Panc1 (cell line): ENCODE measurements around the gene ENTREP3.

ENCODE experiments used
- TF ChIP-seq, protein P1 (sequence below), 2 experiments: IDR thresholded peaks; 2 replicates each; pipeline ENCODE4 v1.6.1; 2011 to 2012; ENCODE audit warnings: low read depth in 2 of 2, control low read depth in 1 of 2, low read length in 1 of 2, mild to moderate bottlenecking in 1 of 2, moderate library complexity in 1 of 2; ENCODE audit not compliant: insufficient read depth in 1 of 2
- TF ChIP-seq, protein P2 (sequence below): fragments of 450-650 bp; IDR thresholded peaks from 2 replicates; pipeline ENCODE4 v1.5.1; 2017; ENCODE audit warnings: mild to moderate bottlenecking

DNA sequence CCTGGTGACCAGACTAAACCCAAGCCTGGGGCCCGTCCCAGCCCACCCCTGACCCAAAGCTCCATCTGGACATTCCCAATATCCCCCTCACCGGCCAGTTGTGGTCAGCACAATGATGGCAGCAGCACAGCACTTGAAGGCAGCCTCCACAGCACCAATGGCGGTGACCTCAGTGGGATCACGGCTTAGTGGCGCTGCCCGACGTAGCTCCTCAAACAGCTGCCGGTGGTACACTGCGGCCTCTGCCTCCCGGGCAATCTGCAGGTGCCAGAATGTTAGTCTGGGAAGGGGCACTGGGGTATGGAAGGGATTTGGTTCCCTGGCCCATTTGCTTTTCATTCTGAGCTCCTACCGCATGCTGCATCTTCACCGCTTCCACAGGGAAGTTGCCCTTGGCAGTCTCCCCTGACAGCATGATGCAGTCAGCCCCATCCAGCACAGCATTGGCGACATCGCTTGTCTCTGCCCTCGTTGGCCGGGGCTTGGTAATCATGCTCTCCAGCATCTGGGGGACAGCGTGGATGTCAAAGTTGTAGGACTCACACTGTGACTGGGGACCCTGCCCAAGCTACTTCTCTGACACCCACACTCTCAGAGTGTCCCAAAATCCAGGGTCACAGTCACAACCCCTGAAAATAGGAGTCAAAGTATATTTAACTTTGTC lies 37.9 kb upstream of the ENTREP3 start:
- TF ChIP-seq, protein P1, sequence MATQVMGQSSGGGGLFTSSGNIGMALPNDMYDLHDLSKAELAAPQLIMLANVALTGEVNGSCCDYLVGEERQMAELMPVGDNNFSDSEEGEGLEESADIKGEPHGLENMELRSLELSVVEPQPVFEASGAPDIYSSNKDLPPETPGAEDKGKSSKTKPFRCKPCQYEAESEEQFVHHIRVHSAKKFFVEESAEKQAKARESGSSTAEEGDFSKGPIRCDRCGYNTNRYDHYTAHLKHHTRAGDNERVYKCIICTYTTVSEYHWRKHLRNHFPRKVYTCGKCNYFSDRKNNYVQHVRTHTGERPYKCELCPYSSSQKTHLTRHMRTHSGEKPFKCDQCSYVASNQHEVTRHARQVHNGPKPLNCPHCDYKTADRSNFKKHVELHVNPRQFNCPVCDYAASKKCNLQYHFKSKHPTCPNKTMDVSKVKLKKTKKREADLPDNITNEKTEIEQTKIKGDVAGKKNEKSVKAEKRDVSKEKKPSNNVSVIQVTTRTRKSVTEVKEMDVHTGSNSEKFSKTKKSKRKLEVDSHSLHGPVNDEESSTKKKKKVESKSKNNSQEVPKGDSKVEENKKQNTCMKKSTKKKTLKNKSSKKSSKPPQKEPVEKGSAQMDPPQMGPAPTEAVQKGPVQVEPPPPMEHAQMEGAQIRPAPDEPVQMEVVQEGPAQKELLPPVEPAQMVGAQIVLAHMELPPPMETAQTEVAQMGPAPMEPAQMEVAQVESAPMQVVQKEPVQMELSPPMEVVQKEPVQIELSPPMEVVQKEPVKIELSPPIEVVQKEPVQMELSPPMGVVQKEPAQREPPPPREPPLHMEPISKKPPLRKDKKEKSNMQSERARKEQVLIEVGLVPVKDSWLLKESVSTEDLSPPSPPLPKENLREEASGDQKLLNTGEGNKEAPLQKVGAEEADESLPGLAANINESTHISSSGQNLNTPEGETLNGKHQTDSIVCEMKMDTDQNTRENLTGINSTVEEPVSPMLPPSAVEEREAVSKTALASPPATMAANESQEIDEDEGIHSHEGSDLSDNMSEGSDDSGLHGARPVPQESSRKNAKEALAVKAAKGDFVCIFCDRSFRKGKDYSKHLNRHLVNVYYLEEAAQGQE (IDR thresholded peaks at IDR 0.05; ENCODE audit: insufficient read depth in 1 of 2, low read depth in 2 of 2, low read length in 1 of 2) = no peak
- TF ChIP-seq, protein P2, sequence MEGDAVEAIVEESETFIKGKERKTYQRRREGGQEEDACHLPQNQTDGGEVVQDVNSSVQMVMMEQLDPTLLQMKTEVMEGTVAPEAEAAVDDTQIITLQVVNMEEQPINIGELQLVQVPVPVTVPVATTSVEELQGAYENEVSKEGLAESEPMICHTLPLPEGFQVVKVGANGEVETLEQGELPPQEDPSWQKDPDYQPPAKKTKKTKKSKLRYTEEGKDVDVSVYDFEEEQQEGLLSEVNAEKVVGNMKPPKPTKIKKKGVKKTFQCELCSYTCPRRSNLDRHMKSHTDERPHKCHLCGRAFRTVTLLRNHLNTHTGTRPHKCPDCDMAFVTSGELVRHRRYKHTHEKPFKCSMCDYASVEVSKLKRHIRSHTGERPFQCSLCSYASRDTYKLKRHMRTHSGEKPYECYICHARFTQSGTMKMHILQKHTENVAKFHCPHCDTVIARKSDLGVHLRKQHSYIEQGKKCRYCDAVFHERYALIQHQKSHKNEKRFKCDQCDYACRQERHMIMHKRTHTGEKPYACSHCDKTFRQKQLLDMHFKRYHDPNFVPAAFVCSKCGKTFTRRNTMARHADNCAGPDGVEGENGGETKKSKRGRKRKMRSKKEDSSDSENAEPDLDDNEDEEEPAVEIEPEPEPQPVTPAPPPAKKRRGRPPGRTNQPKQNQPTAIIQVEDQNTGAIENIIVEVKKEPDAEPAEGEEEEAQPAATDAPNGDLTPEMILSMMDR = no peak
